H1 (cell line): ENCODE measurements around the gene SMARCE1. TPM values are rescaled to one million over a fixed set of nuclear protein-coding genes. Genes with fewer than 3 reads are reported as not detected.

Experiments
- CTCF ChIA-PET: fragments of 300-600 bp; sonication (Branson Sonifier 250); formaldehyde crosslinking; loops from one replicate; lab custom pipeline; 2021; ENCODE audit not compliant: partially characterized antibody; lab: Charles Lee
- POLR2A ChIA-PET: fragments of 300-600 bp; sonication (Branson Sonifier 250); formaldehyde crosslinking; loops from one replicate; lab custom pipeline; 2021; ENCODE audit warnings: inconsistent platforms; ENCODE audit not compliant: partially characterized antibody; lab: Charles Lee
- DNase-seq, 2 experiments: peaks; one replicate each; pipeline versions ENCODE4 v3.0.0 to v3.0.0-alpha.2; 2010 to 2022; ENCODE audit warnings: low spot score in 2 of 2, low read depth in 1 of 2, mixed read lengths in 1 of 2
- FAIRE-seq: peaks from 2 replicates; lab custom pipeline; 2011; peaks lifted over from hg19 to GRCh38; lab: Jason Lieb, UNC
- H2AFZ ChIP-seq: 2 replicates; pipeline ENCODE4 v1.8.1; 2012; ENCODE audit warnings: low read length, inconsistent platforms
- H2AK5ac ChIP-seq: 2 replicates; pipeline ENCODE4 v1.6.1; 2013; ENCODE audit warnings: low read depth, low read length
- H2BK120ac ChIP-seq: replicated peaks from 2 replicates; pipeline ENCODE3; 2013; ENCODE audit warnings: low read depth, low read length, inconsistent platforms
- H2BK12ac ChIP-seq: 2 replicates; pipeline ENCODE4 v1.6.1; 2013; ENCODE audit warnings: low read depth, low read length
- H2BK15ac ChIP-seq: 2 replicates; pipeline ENCODE4 v1.6.1; 2013; ENCODE audit warnings: low read length
- H2BK20ac ChIP-seq: 2 replicates; pipeline ENCODE4 v1.6.1; 2013; ENCODE audit warnings: low read length
- H2BK5ac ChIP-seq: 2 replicates; pipeline ENCODE4 v1.6.1; 2013; ENCODE audit warnings: low read depth, low read length
- H3K14ac ChIP-seq: 2 replicates; pipeline ENCODE4 v1.6.1; 2013; ENCODE audit warnings: inconsistent platforms; ENCODE audit not compliant: insufficient read length
- H3K18ac ChIP-seq: 2 replicates; pipeline ENCODE4 v1.6.1; 2013; ENCODE audit warnings: low read length; ENCODE audit errors: extremely low read depth
- H3K23ac ChIP-seq: 2 replicates; pipeline ENCODE4 v1.6.1; 2013; ENCODE audit warnings: inconsistent platforms; ENCODE audit not compliant: insufficient read length
- H3K23me2 ChIP-seq: 2 replicates; pipeline ENCODE4 v1.6.1; 2013; ENCODE audit warnings: low read depth, low read length
- H3K27ac ChIP-seq: 2 replicates; pipeline ENCODE4 v1.6.1; 2011; ENCODE audit warnings: low read depth, low read length, inconsistent platforms
- H3K27me3 ChIP-seq, 4 experiments: replicated peaks in 1 of 4; 1 replicate in 1 of 4; 2 replicates in 3 of 4; pipeline versions ENCODE4 v1.6.1 to v1.8.1; 2011 to 2013; ENCODE audit warnings: low read length in 3 of 4, mild to moderate bottlenecking in 3 of 4, inconsistent platforms in 2 of 4, mixed read lengths in 2 of 4, moderate library complexity in 1 of 4; ENCODE audit not compliant: control insufficient read depth in 3 of 4, insufficient read depth in 3 of 4; ENCODE audit errors: extremely low read depth in 1 of 4
- H3K36me3 ChIP-seq, 4 experiments: 2 replicates each; pipeline versions ENCODE4 v1.6.1 to v1.8.1; 2011 to 2013; ENCODE audit warnings: mild to moderate bottlenecking in 4 of 4, low read length in 3 of 4, moderate library complexity in 2 of 4, control low read depth in 1 of 4, inconsistent platforms in 1 of 4; ENCODE audit not compliant: insufficient read depth in 4 of 4, control insufficient read depth in 2 of 4
- H3K4ac ChIP-seq: replicated peaks from 2 replicates; pipeline ENCODE3; 2013; ENCODE audit warnings: low read length, low read depth, mixed read lengths, inconsistent platforms; ENCODE audit not compliant: insufficient read length
- H3K4me1 ChIP-seq, 4 experiments: replicated peaks in 1 of 4; 1 replicate in 1 of 4; 2 replicates in 3 of 4; pipeline versions ENCODE4 v1.6.1 to v1.8.1; 2011 to 2013; ENCODE audit warnings: low read length in 3 of 4, inconsistent platforms in 2 of 4, mixed read lengths in 1 of 4; ENCODE audit not compliant: insufficient read depth in 4 of 4, control insufficient read depth in 3 of 4
- H3K4me2 ChIP-seq, 2 experiments: 2 replicates each; pipeline versions ENCODE4 v1.6.1 to v1.8.1; 2011 to 2013; ENCODE audit warnings: low read depth in 2 of 2, low read length in 2 of 2, control low read depth in 1 of 2, inconsistent platforms in 1 of 2, mild to moderate bottlenecking in 1 of 2; ENCODE audit not compliant: insufficient read depth in 1 of 2
- H3K4me3 ChIP-seq, 4 experiments: fragments of 200-600, 300-600 bp in 1 of 4; sonication (generic), shearing (Covaris generic), sonication (Bioruptor Twin) in 1 of 4; 2 replicates each; pipeline versions ENCODE4 v1.5.1 to v1.8.1; 2011 to 2016; ENCODE audit warnings: low read length in 4 of 4, low read depth in 3 of 4, control low read depth in 2 of 4, inconsistent platforms in 2 of 4, mild to moderate bottlenecking in 2 of 4, mixed read lengths in 1 of 4, moderate library complexity in 1 of 4; ENCODE audit not compliant: insufficient read depth in 2 of 4; ENCODE audit errors: extremely low read depth in 1 of 4
- H3K56ac ChIP-seq: replicated peaks from 2 replicates; pipeline ENCODE3; 2013; ENCODE audit warnings: low read depth, mild to moderate bottlenecking, mixed read lengths, low read length, inconsistent platforms; ENCODE audit not compliant: insufficient read length
- H3K79me1 ChIP-seq: 2 replicates; pipeline ENCODE4 v1.6.1; 2013; ENCODE audit warnings: low read depth, low read length, control low read depth
- H3K79me2 ChIP-seq, 2 experiments: 2 replicates each; pipeline versions ENCODE4 v1.6.1 to v1.8.1; 2012 to 2013; ENCODE audit warnings: low read length in 2 of 2, mild to moderate bottlenecking in 2 of 2, inconsistent platforms in 1 of 2; ENCODE audit not compliant: insufficient read depth in 2 of 2, control insufficient read depth in 1 of 2
- H3K9ac ChIP-seq, 4 experiments: replicated peaks in 1 of 4; 1 replicate in 1 of 4; 2 replicates in 3 of 4; pipeline versions ENCODE4 v1.6.1 to v1.8.1; 2011 to 2013; ENCODE audit warnings: low read depth in 3 of 4, low read length in 3 of 4, control low read depth in 2 of 4, mild to moderate bottlenecking in 2 of 4, moderate library complexity in 2 of 4, inconsistent platforms in 1 of 4; ENCODE audit errors: extremely low read depth in 1 of 4
- H3K9me3 ChIP-seq, 2 experiments: 2 replicates each; pipeline versions ENCODE4 v1.6.1 to v1.8.1; 2012 to 2013; ENCODE audit warnings: mild to moderate bottlenecking in 2 of 2, moderate library complexity in 2 of 2, control low read depth in 1 of 2, inconsistent platforms in 1 of 2, low read depth in 1 of 2, low read length in 1 of 2, mixed read lengths in 1 of 2; ENCODE audit not compliant: insufficient read depth in 2 of 2
- H4K20me1 ChIP-seq, 2 experiments: replicated peaks in 1 of 2; 2 replicates each; pipeline versions ENCODE3 to v1.8.1; 2011 to 2013; ENCODE audit warnings: inconsistent platforms in 2 of 2, low read length in 2 of 2, mild to moderate bottlenecking in 1 of 2; ENCODE audit not compliant: insufficient read depth in 2 of 2, control insufficient read depth in 1 of 2
- H4K5ac ChIP-seq: 2 replicates; pipeline ENCODE4 v1.6.1; 2013; ENCODE audit warnings: low read length, low read depth, mixed read lengths, inconsistent platforms; ENCODE audit not compliant: insufficient read length
- H4K8ac ChIP-seq: 2 replicates; pipeline ENCODE4 v1.8.0; 2013; ENCODE audit warnings: mild to moderate bottlenecking, moderate library complexity, low read length, inconsistent platforms; ENCODE audit not compliant: insufficient read depth; ENCODE audit errors: extremely low read depth
- H4K91ac ChIP-seq: replicated peaks from 2 replicates; pipeline ENCODE3; 2013; ENCODE audit warnings: low read length, mixed read lengths, inconsistent platforms; ENCODE audit not compliant: insufficient read length
- CBX8 ChIP-seq: fragments of 300-800, 300-1000 bp; sonication (generic); IDR thresholded peaks from 2 replicates; pipeline ENCODE4 v1.7.1; 2016; ENCODE audit warnings: low read depth, low read length, borderline replicate concordance
- EGR1 ChIP-seq: IDR thresholded peaks from 2 replicates; pipeline ENCODE4 v1.6.1; 2011; ENCODE audit warnings: low read depth, low read length, borderline replicate concordance
- GTF2F1 ChIP-seq: IDR thresholded peaks from 2 replicates; pipeline ENCODE4 v1.6.1; 2012; ENCODE audit warnings: low read depth, low read length, improper control_type of control experiment, borderline replicate concordance
- KDM5A ChIP-seq: fragments of 200-600 bp; IDR thresholded peaks from 2 replicates; pipeline ENCODE4 v1.7.1; 2012; ENCODE audit warnings: mild to moderate bottlenecking, low read length, inconsistent platforms, mixed read lengths
- NRF1 ChIP-seq: IDR thresholded peaks from 2 replicates; pipeline ENCODE4 v1.6.1; 2011; ENCODE audit warnings: mild to moderate bottlenecking, low read depth, low read length, improper control_type of control experiment
- RBBP5 ChIP-seq: IDR thresholded peaks from 2 replicates; pipeline ENCODE4 v1.7.1; 2012; ENCODE audit warnings: low read depth, mild to moderate bottlenecking, inconsistent platforms, low read length, moderate library complexity, borderline replicate concordance
- RFX5 ChIP-seq: IDR thresholded peaks from 2 replicates; pipeline ENCODE4 v1.6.1; 2011; ENCODE audit warnings: low read depth, low read length, improper control_type of control experiment, borderline replicate concordance
- SIN3A ChIP-seq, 2 experiments: IDR thresholded peaks in 1 of 2; conservative IDR thresholded peaks in 1 of 2; 2 replicates each; pipeline ENCODE4 v1.6.1; 2011 to 2012; ENCODE audit warnings: low read length in 2 of 2, improper control_type of control experiment in 1 of 2, low read depth in 1 of 2, mild to moderate bottlenecking in 1 of 2
- SP1 ChIP-seq: IDR thresholded peaks from 2 replicates; pipeline ENCODE4 v1.6.1; 2011; ENCODE audit warnings: low read depth, low read length
- SP4 ChIP-seq: IDR thresholded peaks from 2 replicates; pipeline ENCODE4 v1.6.1; 2012; ENCODE audit warnings: low read length, inconsistent platforms
- TAF7 ChIP-seq: optimal IDR thresholded peaks from 2 replicates; pipeline ENCODE3; 2011; ENCODE audit warnings: low read depth, mild to moderate bottlenecking, inconsistent platforms, low read length, moderate library complexity, borderline replicate concordance
- WGBS, 2 experiments: shearing (Covaris generic) in 1 of 2; methylation state at CpG; one replicate each; pipeline versions ENCODE4 v1.1.6 to v1.1.7; 2013 to 2015; ENCODE audit warnings: low lambda C conversion rate in 2 of 2, mixed read lengths in 2 of 2, inconsistent platforms in 1 of 2, low coverage in 1 of 2, missing lambda C conversion rate in 1 of 2; ENCODE audit not compliant: insufficient replicate concordance in 2 of 2, insufficient coverage in 1 of 2, insufficient read length in 1 of 2; ENCODE audit errors: extremely low coverage in 1 of 2, missing lambda C conversion rate in 1 of 2; 5-methylcytosine and 5-hydroxymethylcytosine counted together
- polyA plus RNA-seq, 7 experiments: library from polyadenylated mRNA; depleted of rRNA in 3 of 7; stranded (reverse) in 5 of 7; unstranded in 2 of 7; fragments of >200 nt in 5 of 7; fragments of 200-250 nt in 2 of 7; gene quantifications; 1 replicate in 5 of 7; 2 replicates in 1 of 7; 4 replicates in 1 of 7; pipeline versions ENCODE4 v1.2.1 to v1.2.3, GENCODE V29; 2011 to 2013; ENCODE audit warnings: missing spikeins in 2 of 7, mixed read lengths in 2 of 7
- total RNA-seq: library from RNA; stranded (reverse); fragmentation: NEBNext Ultra II Directional; extraction: Animal tissue kit (Norgen Biotek cat#: 25700); gene quantifications from 2 replicates; pipeline ENCODE4 v1.2.1, GENCODE V29; 2021

The SMARCE1 gene
- total and polyA plus RNA-seq, 2 of the 8 experiments (the other 6 are each of a cell fraction or from before 2014, with no cell fraction given): 30.7 to 131 TPM

DNA sequence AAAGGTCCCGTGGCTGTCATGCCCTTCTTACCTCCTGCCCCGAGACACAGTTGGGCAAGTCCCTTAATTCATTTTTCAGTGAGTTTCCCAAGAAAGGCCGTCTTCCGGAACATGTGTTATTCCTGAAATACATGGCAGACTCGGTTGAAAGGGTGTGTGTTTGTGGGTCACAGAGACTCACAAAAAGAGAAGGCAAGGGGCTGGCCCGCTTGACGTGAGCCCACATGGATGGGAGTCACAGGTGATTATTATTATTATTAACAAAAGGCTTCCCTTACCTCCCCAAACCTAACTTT, 48.2 kb downstream of the SMARCE1 start:
- Histone ChIP-seq H3K27me3 (no peaks in the 10 kb centered on the region; a peak in 1 of 7 replicates), H3K79me1 (no peaks in the 10 kb centered on the region), H3K4me3 (no peak overlapping the region), H2AK5ac (no peak overlapping the region), H3K14ac (no peak overlapping the region), H3K79me2 (no peaks in the 10 kb centered on the region), H3K9ac (no peak overlapping the region), H2BK12ac (no peak overlapping the region), H3K23ac (no peak overlapping the region), H2BK5ac (no peak overlapping the region), H3K4me1 (peaks cover 0 to 3% (median 0%) of the 10 kb centered on the region in 4 experiments; a peak in 2 of 7 replicates), H2BK20ac (no peak overlapping the region), H3K36me3 (no peaks in the 10 kb centered on the region), H2AFZ (no peak overlapping the region), H4K91ac (no peak overlapping the region), H3K9me3 (no peaks in the 10 kb centered on the region), H4K5ac (no peak overlapping the region), H2BK120ac (no peak overlapping the region), H3K18ac (no peak overlapping the region), H3K4ac (no peak overlapping the region), H4K20me1 (no peaks in the 10 kb centered on the region), H4K8ac (no peak overlapping the region), H2BK15ac (no peak overlapping the region), H3K23me2 (no peaks in the 10 kb centered on the region), H3K56ac (no peak overlapping the region), H3K4me2 (no peak overlapping the region), H3K27ac (no peak overlapping the region)
- DNase-seq (no peak), FAIRE-seq (no peak)
- no peak for TF ChIP-seq SP1
- TF ChIP-seq RFX5: no peak
- no peak for TF ChIP-seq EGR1
- TF ChIP-seq CBX8: no peak
- no peak for TF ChIP-seq KDM5A
- no peak for TF ChIP-seq SP4
- TF ChIP-seq SIN3A (conservative IDR thresholded peaks at IDR 0.05 in 1 of 2, IDR thresholded peaks at IDR 0.05 in 1 of 2; ENCODE audit: low read depth in 1 of 2, low read length in 2 of 2): no peak
- TF ChIP-seq TAF7: no peak
- no peak for TF ChIP-seq RBBP5
- TF ChIP-seq NRF1: no peak
- no peak for TF ChIP-seq GTF2F1
- ChIA-PET POLR2A (no interaction called here), CTCF (no interaction called here)
- 88% methylated on average over 7 of the region's 7 CpGs; no CpG with 5 or more reads in 1 of the 2 experiments for WGBS, 2 experiments
